ENCODE data around the gene USP34. TPM values are rescaled to one million over a fixed set of nuclear protein-coding genes. Genes with fewer than 3 reads are reported as not detected.

USP34 gene
- total and polyA plus RNA-seq, 2 of the 8 experiments (the other 6 are each of a cell fraction or from before 2014, with no cell fraction given) = 56.7 to 91.7 TPM

DNA sequence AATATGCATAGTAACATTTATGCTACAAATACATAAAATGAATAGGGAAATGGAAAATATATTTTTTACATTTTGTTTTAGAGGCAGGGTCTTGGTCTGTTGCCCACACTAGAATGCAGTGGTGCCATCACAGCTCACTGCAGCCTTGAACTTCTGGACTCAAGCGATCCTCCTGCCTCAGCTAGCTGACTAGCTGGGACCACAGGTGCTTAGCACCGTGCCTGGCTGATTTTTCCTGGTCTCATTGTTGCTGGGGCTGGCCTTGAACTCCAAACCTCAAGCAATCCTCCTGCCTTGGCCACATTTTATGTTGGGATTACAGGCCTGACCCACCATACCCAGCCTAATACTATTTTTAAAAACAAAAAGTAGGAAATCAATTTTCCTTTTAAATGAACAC is 34.1 kb upstream of the USP34 start:
- Histone ChIP-seq H3K79me2 (ENCODE audit: control insufficient read depth in 1 of 2, insufficient read depth in 2 of 2, low read length in 2 of 2) (peaks cover 0 to 82% of the 10 kb centered on the region in 2 experiments; a peak in 3 of 4 replicates), H3K23me2 (ENCODE audit: low read depth, low read length) (no peaks in the 10 kb centered on the region), H3K79me1 (ENCODE audit: low read depth, low read length) (peaks cover 2% of the 10 kb centered on the region), H2AK5ac (ENCODE audit: low read depth, low read length) (no peak overlapping the region), H2AFZ (ENCODE audit: low read length) (no peak overlapping the region), H4K20me1 (replicated peaks in 1 of 2; ENCODE audit: control insufficient read depth in 1 of 2, insufficient read depth in 2 of 2, low read length in 2 of 2) (peaks cover 4 to 10% of the 10 kb centered on the region in 2 experiments), H3K9me3 (ENCODE audit: insufficient read depth in 2 of 2, low read depth in 1 of 2, low read length in 1 of 2) (no peaks in the 10 kb centered on the region), H3K9ac (replicated peaks in 1 of 4; ENCODE audit: extremely low read depth in 1 of 4, low read depth in 3 of 4, low read length in 3 of 4) (no peak overlapping the region), H3K4me2 (ENCODE audit: insufficient read depth in 1 of 2, low read depth in 2 of 2, low read length in 2 of 2) (no peak overlapping the region), H4K5ac (ENCODE audit: insufficient read length, low read depth, low read length) (no peak overlapping the region), H3K18ac (ENCODE audit: extremely low read depth, low read length) (no peak overlapping the region), H3K4ac (replicated peaks; ENCODE audit: insufficient read length, low read depth, low read length) (no peak overlapping the region), H4K91ac (replicated peaks; ENCODE audit: insufficient read length, low read length) (no peak overlapping the region), H2BK120ac (replicated peaks; ENCODE audit: low read depth, low read length) (no peak overlapping the region), H3K56ac (replicated peaks; ENCODE audit: insufficient read length, low read depth, low read length) (no peak overlapping the region), H3K4me3 (ENCODE audit: extremely low read depth in 1 of 4, insufficient read depth in 2 of 4, low read depth in 3 of 4, low read length in 4 of 4) (no peak overlapping the region), H2BK20ac (ENCODE audit: low read length) (no peak overlapping the region), H2BK5ac (ENCODE audit: low read depth, low read length) (no peak overlapping the region), H3K27me3 (replicated peaks in 1 of 4; ENCODE audit: control insufficient read depth in 3 of 4, extremely low read depth in 1 of 4, insufficient read depth in 3 of 4, low read length in 3 of 4) (no peaks in the 10 kb centered on the region), H3K23ac (ENCODE audit: insufficient read length) (no peak overlapping the region), H4K8ac (ENCODE audit: extremely low read depth, insufficient read depth, low read length) (no peak overlapping the region), H2BK15ac (ENCODE audit: low read length) (no peak overlapping the region), H3K27ac (ENCODE audit: low read depth, low read length) (no peak overlapping the region), H2BK12ac (ENCODE audit: low read depth, low read length) (no peak overlapping the region), H3K4me1 (replicated peaks in 1 of 4; ENCODE audit: control insufficient read depth in 3 of 4, insufficient read depth in 4 of 4, low read length in 3 of 4) (no peaks in the 10 kb centered on the region), H3K36me3 (ENCODE audit: control insufficient read depth in 2 of 4, insufficient read depth in 4 of 4, low read length in 3 of 4) (peaks cover 5 to 82% (median 31%) of the 10 kb centered on the region in 4 experiments; a peak in 7 of 8 replicates), H3K14ac (ENCODE audit: insufficient read length) (no peak overlapping the region)
- DNase-seq (ENCODE audit: low read depth in 1 of 2, low spot score in 2 of 2) (no peak), FAIRE-seq (no peak)
- TF ChIP-seq POLR2AphosphoS5 (IDR thresholded peaks at IDR 0.05; ENCODE audit: low read depth, low read length) (0 out of 2 replicates have a peak, but pooled peaks have one; percentile 38), ASH2L (IDR thresholded peaks at IDR 0.05; ENCODE audit: low read length) (no peak)
- WGBS, 2 experiments (ENCODE audit: extremely low coverage in 1 of 2, insufficient coverage in 1 of 2, insufficient read length in 1 of 2, insufficient replicate concordance in 2 of 2, low coverage in 1 of 2, low lambda C conversion rate in 2 of 2, missing lambda C conversion rate in 1 of 2) = 94% methylated on average over 2 of the region's 2 CpGs; no CpG with 5 or more reads in 1 of the 2 experiments
- CTCF ChIA-PET (ENCODE audit: partially characterized antibody) = no interaction called here
- POLR2A ChIA-PET (ENCODE audit: partially characterized antibody) = interaction anchor here (0.8 to 1.5 kb wide), 2 partner anchors 30 to 40 kb away, joined by 5 read pairs; no protein-coding TSS in a partner anchor

Measured in H1 (cell line).